C4-2B (cell line): ENCODE results near the gene THSD7B.

Experiments used
- H3K27ac ChIP-seq: fragments of 450-650 bp; 2 replicates; pipeline ENCODE4 v1.5.1; 2017
- ZFX ChIP-seq: fragments of 450-650 bp; IDR thresholded peaks from 2 replicates; pipeline ENCODE4 v1.6.1; 2017
- TF ChIP-seq, protein P1 (sequence below): fragments of 450-650 bp; conservative IDR thresholded peaks from 2 replicates; pipeline ENCODE4 v1.5.1; 2017; ENCODE audit warnings: mild to moderate bottlenecking

The THSD7B gene

GRCh38 chr2:137521653-137522619 is 756.6 kb downstream of the THSD7B start:
- H3K27ac ChIP-seq = no peak overlapping the region
- TF ChIP-seq, protein P1, sequence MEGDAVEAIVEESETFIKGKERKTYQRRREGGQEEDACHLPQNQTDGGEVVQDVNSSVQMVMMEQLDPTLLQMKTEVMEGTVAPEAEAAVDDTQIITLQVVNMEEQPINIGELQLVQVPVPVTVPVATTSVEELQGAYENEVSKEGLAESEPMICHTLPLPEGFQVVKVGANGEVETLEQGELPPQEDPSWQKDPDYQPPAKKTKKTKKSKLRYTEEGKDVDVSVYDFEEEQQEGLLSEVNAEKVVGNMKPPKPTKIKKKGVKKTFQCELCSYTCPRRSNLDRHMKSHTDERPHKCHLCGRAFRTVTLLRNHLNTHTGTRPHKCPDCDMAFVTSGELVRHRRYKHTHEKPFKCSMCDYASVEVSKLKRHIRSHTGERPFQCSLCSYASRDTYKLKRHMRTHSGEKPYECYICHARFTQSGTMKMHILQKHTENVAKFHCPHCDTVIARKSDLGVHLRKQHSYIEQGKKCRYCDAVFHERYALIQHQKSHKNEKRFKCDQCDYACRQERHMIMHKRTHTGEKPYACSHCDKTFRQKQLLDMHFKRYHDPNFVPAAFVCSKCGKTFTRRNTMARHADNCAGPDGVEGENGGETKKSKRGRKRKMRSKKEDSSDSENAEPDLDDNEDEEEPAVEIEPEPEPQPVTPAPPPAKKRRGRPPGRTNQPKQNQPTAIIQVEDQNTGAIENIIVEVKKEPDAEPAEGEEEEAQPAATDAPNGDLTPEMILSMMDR = no peak
- TF ChIP-seq ZFX = no peak

DNA sequence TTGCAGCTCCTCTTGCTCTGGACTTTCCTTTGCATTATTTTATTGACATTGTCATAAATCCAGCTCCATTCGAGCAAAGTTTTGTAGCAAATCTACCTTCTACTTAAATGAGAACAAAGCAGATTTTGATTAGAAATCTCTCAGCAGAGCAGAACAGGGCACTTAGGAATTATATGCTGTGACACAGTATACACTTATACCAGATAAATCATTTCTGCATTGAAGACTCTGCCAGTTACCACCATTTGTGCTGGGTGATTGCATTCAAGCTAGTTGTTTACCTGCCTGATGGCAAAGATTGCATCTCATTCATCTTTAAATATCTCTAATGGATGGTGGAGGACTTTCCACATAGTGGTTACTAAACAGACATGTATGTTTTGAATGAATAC is 757.3 kb downstream of the THSD7B start:
- no peak overlapping the region for H3K27ac ChIP-seq
- TF ChIP-seq ZFX = no peak
- TF ChIP-seq, protein P1 = no peak

DNA sequence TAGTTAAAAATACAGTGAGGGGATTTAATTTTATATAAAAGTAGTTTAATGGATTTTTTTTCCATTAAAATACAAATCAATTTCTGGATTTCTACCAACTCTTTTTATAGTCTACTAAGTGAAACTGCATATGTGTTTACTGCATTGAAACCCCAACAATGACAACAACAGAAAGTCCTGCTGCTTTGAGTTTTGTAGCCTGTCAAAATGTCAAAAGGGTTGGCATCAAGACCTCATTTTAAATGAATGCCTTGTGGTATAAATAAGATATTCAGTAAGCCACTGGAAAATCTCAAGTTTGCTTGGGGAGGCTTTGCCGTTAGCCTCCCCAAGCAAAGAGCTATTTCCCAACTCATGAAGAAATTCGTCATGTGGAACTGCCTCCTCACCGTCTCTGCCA is 758.6 kb downstream of the THSD7B start:
- no peak for TF ChIP-seq ZFX
- TF ChIP-seq, protein P1 = no peak

DNA sequence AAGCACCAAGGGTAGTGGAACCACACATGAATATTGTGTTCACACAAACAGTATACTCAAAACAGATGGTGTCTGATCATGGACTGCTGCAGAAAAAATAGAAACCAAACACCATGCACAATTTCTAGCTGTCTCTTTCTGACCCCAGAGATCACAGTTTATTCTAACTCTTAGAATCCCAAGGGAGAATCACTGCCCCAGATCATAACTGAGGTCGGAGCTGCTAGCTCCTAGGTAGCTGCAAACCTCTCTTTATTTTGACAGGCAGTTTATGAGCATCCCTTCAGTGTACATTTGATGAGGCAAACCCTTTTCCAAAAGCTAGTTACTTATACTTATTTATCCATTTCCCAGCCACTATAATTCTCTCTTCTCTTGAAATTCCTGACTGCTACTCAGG is 759.8 kb downstream of the THSD7B start:
- no peak overlapping the region for H3K27ac ChIP-seq
- TF ChIP-seq, protein P1 = no peak

More for the DNA sequence above, 758.6 kb downstream of the THSD7B start:
- no peak overlapping the region for H3K27ac ChIP-seq

- H3K27ac ChIP-seq = no peak overlapping the region
- TF ChIP-seq, protein P1 = no peak
- TF ChIP-seq ZFX = no peak
These were observed 760.4 kb downstream of the THSD7B start for GRCh38 chr2:137525641-137526190.

DNA sequence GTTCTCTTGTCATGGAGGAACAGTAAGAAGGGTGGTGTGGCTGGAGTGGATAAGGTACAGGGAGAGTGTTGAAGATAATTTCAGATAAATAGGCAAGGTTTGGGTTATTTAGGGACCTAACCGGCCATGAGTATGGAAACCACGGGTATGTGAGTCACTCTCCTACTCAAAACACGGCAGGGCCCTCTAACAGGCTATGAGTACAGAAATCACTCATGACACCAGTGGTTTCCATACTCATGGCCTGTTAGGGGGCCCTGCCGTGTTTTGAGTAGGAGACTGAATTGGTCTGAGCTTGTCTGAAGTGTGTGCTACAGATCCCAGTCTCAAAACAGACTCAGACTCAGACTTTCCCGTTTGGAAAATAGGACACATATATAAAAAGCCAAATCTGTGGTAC is 770.6 kb downstream of the THSD7B start:
- no peak for TF ChIP-seq ZFX
- TF ChIP-seq, protein P1 = no peak
- no peak overlapping the region for H3K27ac ChIP-seq

DNA sequence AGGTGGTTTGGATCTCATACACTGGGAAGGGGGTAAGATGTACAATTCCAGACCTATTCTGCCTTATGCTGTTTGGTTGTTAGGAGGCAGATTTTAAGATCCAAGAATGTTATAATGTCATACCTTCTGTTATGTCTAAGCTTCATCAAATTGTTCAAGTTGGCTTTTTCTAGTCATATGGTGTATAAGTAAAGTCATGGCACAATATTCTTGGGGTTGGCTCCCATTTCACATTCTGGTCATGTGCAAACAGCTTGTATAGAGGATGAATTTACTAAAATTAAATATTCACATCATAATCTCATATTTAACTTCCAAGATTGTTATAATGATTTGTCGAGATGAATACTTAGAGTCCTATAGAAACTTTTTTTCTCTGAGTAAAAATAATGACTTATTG is 774.0 kb downstream of the THSD7B start:
- no peak for TF ChIP-seq ZFX
- TF ChIP-seq, protein P1 = no peak
- no peak overlapping the region for H3K27ac ChIP-seq
